CD4-positive, alpha-beta memory T cell (primary cell): ENCODE data around the gene VPS51. TPM values are rescaled to one million over a fixed set of nuclear protein-coding genes. Genes with fewer than 3 reads are reported as not detected.

Source experiments
- CTCF ChIA-PET: fragments of 350-600 bp; sonication (Branson Sonifier 250); formaldehyde crosslinking; loops from one replicate; lab custom pipeline; 2021; ENCODE audit warnings: inconsistent platforms; ENCODE audit not compliant: partially characterized antibody; lab: Charles Lee
- POLR2A ChIA-PET: fragments of 350-600 bp; sonication (Branson Sonifier 250); formaldehyde crosslinking; loops from one replicate; lab custom pipeline; 2021; ENCODE audit not compliant: partially characterized antibody; lab: Charles Lee
- DNase-seq, 5 donors: peaks; one replicate each; pipeline versions ENCODE4 v3.0.0 to v3.0.0-alpha.2; 2020 to 2022; ENCODE audit warnings: mixed read lengths in 1 of 5
- H3K27ac ChIP-seq: one replicate; pipeline ENCODE4 v1.7.0; 2013; ENCODE audit warnings: low read depth, low read length
- H3K27me3 ChIP-seq: 2 replicates; pipeline ENCODE4 v1.7.0; 2013; ENCODE audit warnings: mild to moderate bottlenecking, low read length, moderate library complexity; ENCODE audit not compliant: insufficient read depth
- H3K36me3 ChIP-seq: 2 replicates; pipeline ENCODE4 v1.7.0; 2013; ENCODE audit warnings: mild to moderate bottlenecking, low read length, moderate library complexity; ENCODE audit not compliant: insufficient read depth
- H3K4me1 ChIP-seq: 2 replicates; pipeline ENCODE4 v1.7.0; 2013; ENCODE audit warnings: mild to moderate bottlenecking, low read length, moderate library complexity; ENCODE audit not compliant: insufficient read depth
- H3K4me3 ChIP-seq, 2 donors: one replicate each; pipeline ENCODE4 v1.7.0; 2013; ENCODE audit warnings: low read length in 2 of 2, mild to moderate bottlenecking in 1 of 2
- H3K9me3 ChIP-seq, 2 donors: one replicate each; pipeline ENCODE4 v1.7.0; 2013; ENCODE audit warnings: low read length in 2 of 2, control low read depth in 1 of 2; ENCODE audit not compliant: control insufficient read depth in 1 of 2
- H3K27ac Mint-ChIP-seq, 7 donors: one replicate each; pipeline ENCODE4 v1.8.0; 2020 to 2021; ENCODE audit warnings: mixed read lengths in 7 of 7, mild to moderate bottlenecking in 6 of 7, inconsistent platforms in 3 of 7, moderate library complexity in 3 of 7
- H3K27me3 Mint-ChIP-seq, 2 donors: one replicate each; pipeline ENCODE4 v1.8.0; 2020 to 2021; ENCODE audit warnings: mixed read lengths in 2 of 2
- H3K36me3 Mint-ChIP-seq, 2 donors: one replicate each; pipeline ENCODE4 v1.8.0; 2020 to 2021; ENCODE audit warnings: mixed read lengths in 2 of 2, inconsistent platforms in 1 of 2, mild to moderate bottlenecking in 1 of 2
- H3K4me1 Mint-ChIP-seq, 4 donors: one replicate each; pipeline ENCODE4 v1.8.0; 2020 to 2021; ENCODE audit warnings: mixed read lengths in 4 of 4, mild to moderate bottlenecking in 1 of 4
- H3K4me3 Mint-ChIP-seq, 8 donors: one replicate each; pipeline ENCODE4 v1.8.0; 2020 to 2021; ENCODE audit warnings: mixed read lengths in 8 of 8, mild to moderate bottlenecking in 7 of 8, moderate library complexity in 6 of 8, inconsistent platforms in 3 of 8
- H3K9me3 Mint-ChIP-seq, 8 donors: one replicate each; pipeline ENCODE4 v1.8.0; 2020 to 2021; ENCODE audit warnings: mixed read lengths in 8 of 8, mild to moderate bottlenecking in 5 of 8, inconsistent platforms in 3 of 8, moderate library complexity in 1 of 8
- intact Hi-C: fragments of 100-400 bp; cut with micrococcal nuclease; formaldehyde crosslinking; loops from one replicate; pipeline ENCODE4 v1.15.1; 2023
- polyA plus RNA-seq, 2 donors: library from polyadenylated mRNA; unstranded; fragments of 300-500 nt; fragmentation: Illumina TruSeq; gene quantifications; one replicate each; pipeline ENCODE4 v1.2.3, GENCODE V29; 2021
- total RNA-seq, 2 experiments: library from RNA; stranded (reverse); gene quantifications; one replicate each; pipeline ENCODE4 v1.2.3, GENCODE V29; 2021

The VPS51 gene
- total and polyA plus RNA-seq, 4 experiments from 2014 or later = 87.0 to 226 (median 167) TPM

DNA sequence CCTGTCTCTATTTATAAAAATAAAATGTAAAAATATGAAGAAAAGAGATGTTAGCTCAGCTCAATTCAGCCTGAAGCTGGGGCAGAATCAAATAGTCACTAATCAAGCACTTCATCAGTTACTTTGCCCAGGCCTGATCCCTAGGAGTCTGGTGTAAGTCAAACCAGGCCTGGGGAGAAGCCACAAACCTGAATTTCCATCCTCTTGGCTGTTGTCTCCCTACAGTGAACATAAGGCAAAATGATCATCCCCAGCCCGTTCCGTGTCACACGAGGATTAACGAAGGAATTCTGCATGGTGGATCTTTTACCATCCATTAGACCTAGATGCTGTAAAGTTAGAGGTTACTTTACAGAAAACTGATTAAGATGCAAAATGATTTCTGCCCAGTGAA lies 31.2 kb upstream of the VPS51 start:
- Mint-ChIP-seq H3K36me3 (no peaks in the 10 kb centered on the region), H3K9me3 (no peaks in the 10 kb centered on the region), H3K27me3 (peaks cover 0 to 3% of the 10 kb centered on the region in 2 donors), H3K4me1 (no peaks in the 10 kb centered on the region), H3K27ac (no peak overlapping the region), H3K4me3 (no peak overlapping the region)
- Histone ChIP-seq H3K36me3 (no peaks in the 10 kb centered on the region), H3K27me3 (no peaks in the 10 kb centered on the region), H3K27ac (no peak overlapping the region), H3K4me3 (no peak overlapping the region), H3K4me1 (peaks cover 9% of the 10 kb centered on the region), H3K9me3 (no peaks in the 10 kb centered on the region)
- DNase-seq = no peak
- ChIA-PET POLR2A (no interaction called here), CTCF (no interaction called here)
- intact Hi-C loops = no loop called here

DNA sequence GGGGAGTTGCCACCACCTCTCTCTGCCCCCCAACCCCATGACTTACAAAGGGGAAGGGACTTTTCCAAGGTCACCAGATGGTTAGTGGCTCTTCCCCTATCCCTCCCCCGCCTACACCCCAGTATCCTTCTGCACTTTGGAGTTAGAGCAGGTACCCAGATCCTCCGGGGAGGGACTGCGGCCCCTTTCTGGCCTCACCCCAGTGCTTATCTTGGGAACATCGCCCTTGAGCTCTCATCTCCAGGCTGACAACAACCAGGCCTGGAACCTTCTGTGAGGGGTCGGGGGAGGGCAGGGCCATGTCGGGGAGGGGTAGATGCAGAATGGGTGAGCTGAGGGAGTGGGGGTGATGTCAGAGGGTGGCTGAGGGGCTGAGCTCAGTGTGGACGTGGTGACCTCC lies 30.2 kb upstream of the VPS51 start:
- H3K27ac Mint-ChIP-seq = no peak overlapping the region
- no peak for DNase-seq
- H3K36me3 Mint-ChIP-seq = no peaks in the 10 kb centered on the region
- H3K27me3 ChIP-seq = no peaks in the 10 kb centered on the region
- H3K4me3 Mint-ChIP-seq = no peak overlapping the region
- H3K27me3 Mint-ChIP-seq = no peaks in the 10 kb centered on the region
- H3K4me3 ChIP-seq = no peak overlapping the region
- H3K9me3 ChIP-seq = no peaks in the 10 kb centered on the region
- H3K9me3 Mint-ChIP-seq = no peaks in the 10 kb centered on the region
- CTCF ChIA-PET = no interaction called here
- no peaks in the 10 kb centered on the region for H3K4me1 Mint-ChIP-seq
- POLR2A ChIA-PET = no interaction called here
- intact Hi-C loops = no loop called here
- no peak overlapping the region for H3K27ac ChIP-seq
- H3K36me3 ChIP-seq = no peaks in the 10 kb centered on the region
- H3K4me1 ChIP-seq = no peaks in the 10 kb centered on the region

DNA sequence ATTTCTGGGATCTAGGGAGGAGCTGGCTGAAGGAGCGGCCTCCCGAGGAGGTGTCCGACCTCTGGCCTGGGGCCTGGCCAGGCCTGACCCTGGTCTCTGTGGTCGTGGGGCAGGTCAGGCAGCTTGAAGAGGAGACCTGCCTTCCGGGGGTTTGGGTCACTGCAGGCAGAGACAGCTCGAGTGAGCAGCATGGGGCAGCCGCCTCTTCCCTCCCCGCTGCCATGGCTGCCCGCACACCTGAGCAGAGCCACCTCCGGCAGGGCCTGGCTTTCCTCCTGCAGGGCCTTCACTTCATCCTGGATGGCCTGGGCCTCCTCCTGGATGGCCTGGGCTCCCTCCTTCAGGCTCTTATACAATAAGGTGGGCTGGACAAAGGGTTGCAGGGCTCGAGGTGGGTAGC lies 29.7 kb upstream of the VPS51 start:
- H3K27ac Mint-ChIP-seq = no peak overlapping the region
- no peaks in the 10 kb centered on the region for H3K9me3 Mint-ChIP-seq
- Histone ChIP-seq H3K27ac (no peak overlapping the region), H3K9me3 (no peaks in the 10 kb centered on the region), H3K36me3 (no peaks in the 10 kb centered on the region), H3K4me1 (no peaks in the 10 kb centered on the region), H3K27me3 (no peaks in the 10 kb centered on the region), H3K4me3 (no peak overlapping the region)
- ChIA-PET CTCF (no interaction called here), POLR2A (no interaction called here)
- no peak overlapping the region for H3K4me3 Mint-ChIP-seq
- H3K36me3 Mint-ChIP-seq = no peaks in the 10 kb centered on the region
- DNase-seq = no peak
- no peaks in the 10 kb centered on the region for H3K4me1 Mint-ChIP-seq
- intact Hi-C loops = no loop called here
- H3K27me3 Mint-ChIP-seq = no peaks in the 10 kb centered on the region

DNA sequence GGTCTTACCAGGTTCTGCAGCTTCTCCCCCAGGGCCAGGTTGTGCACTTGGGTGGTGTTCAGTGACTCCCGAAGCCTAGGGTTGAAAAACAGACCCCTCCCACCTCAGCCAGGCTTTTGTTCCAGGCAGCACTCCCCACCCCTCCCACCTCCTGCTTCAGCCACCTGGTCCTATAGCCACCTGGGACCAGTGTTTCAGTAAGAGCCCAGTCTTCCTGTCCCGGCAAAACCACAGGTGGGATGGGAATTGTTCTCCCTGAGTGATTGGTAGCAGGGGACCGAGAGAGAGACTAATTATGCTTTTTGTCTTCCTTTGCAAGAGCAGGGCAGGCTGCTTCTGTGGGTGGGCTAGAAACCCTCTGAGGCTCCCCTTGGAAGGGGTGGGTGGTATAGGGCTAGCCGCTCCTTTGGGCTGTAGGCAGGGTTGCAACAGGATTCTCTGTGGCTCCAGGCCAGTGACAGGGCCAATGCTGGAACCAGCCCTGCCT lies 29.2 kb upstream of the VPS51 start:
- POLR2A ChIA-PET = no interaction called here
- Histone ChIP-seq H3K27me3 (no peaks in the 10 kb centered on the region), H3K4me3 (no peak overlapping the region), H3K27ac (no peak overlapping the region), H3K36me3 (no peaks in the 10 kb centered on the region), H3K4me1 (no peaks in the 10 kb centered on the region), H3K9me3 (no peaks in the 10 kb centered on the region)
- no peaks in the 10 kb centered on the region for H3K9me3 Mint-ChIP-seq
- CTCF ChIA-PET = no interaction called here
- H3K4me1 Mint-ChIP-seq = no peaks in the 10 kb centered on the region
- no peak overlapping the region for H3K27ac Mint-ChIP-seq
- H3K27me3 Mint-ChIP-seq = no peaks in the 10 kb centered on the region
- no peak for DNase-seq
- intact Hi-C loops = no loop called here
- H3K36me3 Mint-ChIP-seq = no peaks in the 10 kb centered on the region
- no peak overlapping the region for H3K4me3 Mint-ChIP-seq

DNA sequence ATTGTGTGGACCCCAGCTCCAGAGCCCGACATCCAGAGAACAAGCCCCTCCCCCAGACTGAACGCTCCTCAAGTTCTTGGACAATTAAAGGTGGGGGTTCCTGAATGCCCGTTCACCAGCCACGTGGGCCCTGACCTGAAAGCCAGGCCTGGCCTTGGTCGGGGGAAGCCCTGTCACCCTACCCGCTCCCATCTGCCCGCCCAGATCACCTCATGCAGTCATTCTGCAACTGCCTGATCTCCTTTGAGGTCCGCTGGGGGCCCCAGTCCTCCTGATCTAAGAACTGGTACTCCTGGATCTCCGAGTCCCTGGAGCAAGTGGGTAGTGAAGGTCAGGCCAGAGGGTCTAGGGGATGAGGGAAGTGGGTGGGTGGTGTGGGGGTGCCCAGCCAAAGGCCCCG lies 28.6 kb upstream of the VPS51 start:
- no peaks in the 10 kb centered on the region for H3K9me3 Mint-ChIP-seq
- H3K4me1 Mint-ChIP-seq = no peaks in the 10 kb centered on the region
- ChIA-PET POLR2A (no interaction called here), CTCF (no interaction called here)
- Histone ChIP-seq H3K9me3 (no peaks in the 10 kb centered on the region), H3K27me3 (no peaks in the 10 kb centered on the region), H3K4me1 (no peaks in the 10 kb centered on the region), H3K4me3 (no peak overlapping the region), H3K36me3 (no peaks in the 10 kb centered on the region), H3K27ac (no peak overlapping the region)
- H3K27me3 Mint-ChIP-seq = no peaks in the 10 kb centered on the region
- intact Hi-C loops = no loop called here
- H3K4me3 Mint-ChIP-seq = no peak overlapping the region
- no peaks in the 10 kb centered on the region for H3K36me3 Mint-ChIP-seq
- DNase-seq = no peak
- H3K27ac Mint-ChIP-seq = no peak overlapping the region

DNA sequence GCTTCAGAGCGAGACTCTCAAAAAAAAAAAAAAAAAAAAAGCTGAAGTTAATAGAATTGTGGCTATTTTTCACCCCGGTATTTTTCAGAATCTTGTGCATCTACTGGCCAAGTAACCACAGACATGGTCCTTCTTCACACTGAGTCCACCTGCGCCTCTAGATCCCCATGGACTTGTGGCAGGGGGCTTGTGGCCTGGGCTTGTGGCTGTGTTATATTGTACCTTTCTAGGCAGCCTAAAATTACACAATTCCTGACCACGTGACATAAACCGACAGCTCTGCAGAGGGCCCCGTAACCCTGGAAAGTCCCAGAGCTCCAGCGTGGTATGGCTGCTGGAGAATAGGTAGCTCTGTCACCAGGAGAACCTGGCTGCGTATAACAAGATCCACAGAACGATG lies 26.8 kb upstream of the VPS51 start:
- Histone ChIP-seq H3K27me3 (no peaks in the 10 kb centered on the region), H3K4me1 (no peaks in the 10 kb centered on the region), H3K36me3 (no peaks in the 10 kb centered on the region), H3K27ac (no peak overlapping the region), H3K9me3 (no peaks in the 10 kb centered on the region), H3K4me3 (no peak overlapping the region)
- no peaks in the 10 kb centered on the region for H3K36me3 Mint-ChIP-seq
- no peak overlapping the region for H3K27ac Mint-ChIP-seq
- intact Hi-C loops = no loop called here
- POLR2A ChIA-PET = no interaction called here
- H3K27me3 Mint-ChIP-seq = no peaks in the 10 kb centered on the region
- CTCF ChIA-PET = interaction anchor here (1.3 kb wide), 1 partner anchor 9 kb away, joined by 4 read pairs; no protein-coding TSS in a partner anchor
- peaks cover 0 to 2% (median 0%) of the 10 kb centered on the region in 8 donors for H3K9me3 Mint-ChIP-seq
- H3K4me1 Mint-ChIP-seq = no peaks in the 10 kb centered on the region
- no peak for DNase-seq
- no peak overlapping the region for H3K4me3 Mint-ChIP-seq

DNA sequence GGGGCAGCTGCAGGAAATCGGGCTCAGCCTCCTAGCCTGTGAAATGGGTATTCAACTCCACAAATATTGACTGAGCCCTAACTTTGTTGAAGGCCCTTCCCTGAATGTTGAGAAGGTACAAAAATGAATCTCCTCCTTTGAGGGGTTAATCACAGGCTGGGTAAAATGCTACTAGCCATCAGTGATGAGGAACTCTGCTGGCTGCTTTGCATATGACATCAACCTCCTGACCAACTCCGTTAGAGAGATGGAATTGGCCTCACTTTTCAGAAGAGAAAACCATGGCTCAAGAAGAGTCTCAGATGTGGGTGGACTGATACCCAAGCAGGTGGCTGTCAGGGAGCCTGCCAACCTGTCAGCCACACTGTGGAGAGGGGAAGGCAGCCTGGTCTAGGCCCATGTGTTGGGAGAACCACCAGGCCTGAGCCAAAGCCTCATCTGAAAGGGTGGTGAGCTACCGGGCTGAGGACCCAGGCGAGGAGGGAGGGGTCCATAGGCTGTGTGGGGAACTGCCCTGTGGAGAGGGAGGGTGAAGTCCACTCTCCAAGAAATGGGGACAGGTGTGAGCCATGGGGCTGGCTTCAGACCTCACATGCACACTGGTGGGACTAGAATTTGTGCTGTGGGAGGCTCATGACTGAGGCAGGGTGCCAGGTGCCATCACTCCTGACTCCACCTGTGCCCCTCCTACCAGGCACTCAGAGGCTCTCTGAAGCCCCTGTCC lies 23.9 kb upstream of the VPS51 start:
- H3K4me1 Mint-ChIP-seq = no peaks in the 10 kb centered on the region
- Histone ChIP-seq H3K9me3 (no peaks in the 10 kb centered on the region), H3K27me3 (no peaks in the 10 kb centered on the region), H3K36me3 (no peaks in the 10 kb centered on the region), H3K27ac (no peak overlapping the region), H3K4me1 (no peaks in the 10 kb centered on the region), H3K4me3 (no peak overlapping the region)
- ChIA-PET POLR2A (no interaction called here), CTCF (interaction anchor here (9.5 kb wide), 1 partner anchor 60 kb away, joined by 57 read pairs; the partner anchor contains the start of gene ARL2)
- H3K9me3 Mint-ChIP-seq = peaks cover 0 to 2% (median 0%) of the 10 kb centered on the region in 8 donors
- no peaks in the 10 kb centered on the region for H3K36me3 Mint-ChIP-seq
- no peak overlapping the region for H3K4me3 Mint-ChIP-seq
- no peak for DNase-seq
- no peak overlapping the region for H3K27ac Mint-ChIP-seq
- no peaks in the 10 kb centered on the region for H3K27me3 Mint-ChIP-seq
- intact Hi-C loops = no loop called here
